Measurements from ENCODE around the gene GFRA3.

GFRA3 gene

GRCh38 chr5:138246334-138246733 is 28.1 kb downstream of the GFRA3 start:
- DNase-seq: no peak

GRCh38 chr5:138245717-138246116 is 28.7 kb downstream of the GFRA3 start:
- DNase-seq: no peak

GRCh38 chr5:138243794-138244193 is 30.6 kb downstream of the GFRA3 start:
- DNase-seq: no peak

- no peak for DNase-seq
These were observed 32.5 kb downstream of the GFRA3 start for GRCh38 chr5:138241688-138242571.

- DNase-seq: no peak
These were observed 33.6 kb downstream of the GFRA3 start for GRCh38 chr5:138240650-138241385.

- no peak for DNase-seq
These were observed 36.4 kb downstream of the GFRA3 start for GRCh38 chr5:138238034-138238433.

GRCh38 chr5:138234651-138235050 is 39.8 kb downstream of the GFRA3 start:
- DNase-seq: no peak

- no peak for DNase-seq
These were observed 41.1 kb downstream of the GFRA3 start for GRCh38 chr5:138233280-138233679.

GRCh38 chr5:138230981-138231589 is 43.3 kb downstream of the GFRA3 start:
- no peak for DNase-seq

GRCh38 chr5:138230261-138230660 is 44.2 kb downstream of the GFRA3 start:
- no peak for DNase-seq

- no peak for DNase-seq
These were observed 45.0 kb downstream of the GFRA3 start for GRCh38 chr5:138229387-138229786.

- DNase-seq: no peak
These were observed 47.5 kb downstream of the GFRA3 start for GRCh38 chr5:138226910-138227309.

- DNase-seq: no peak
These were observed 49.7 kb downstream of the GFRA3 start for GRCh38 chr5:138224712-138225111.

GRCh38 chr5:138223532-138223931 is 50.9 kb downstream of the GFRA3 start:
- no peak for DNase-seq

- no peak for DNase-seq
These were observed 57.6 kb downstream of the GFRA3 start for GRCh38 chr5:138216799-138217198.

- peak; percentile 71 for DNase-seq
These were observed 61.0 kb downstream of the GFRA3 start, which contains the start of gene CDC23 for GRCh38 chr5:138213161-138214029. Gene CDC23, minus strand, starts transcription at chr5:138213323. Its CDS starts 11 bp downstream, at chr5:138213312.

- DNase-seq: no peak
These were observed 61.6 kb downstream of the GFRA3 start for GRCh38 chr5:138212828-138213160.

- no peak for DNase-seq
These were observed 63.4 kb downstream of the GFRA3 start for GRCh38 chr5:138210985-138211384.
